T-helper 1 cell treated with Interleukin-12 subunit alpha and Interleukin-12 subunit beta and Interleukin-4 antibody, amounts not matched to agents 30 μg/mL and 1 μg/mL, for 36 hours (primary cell): ENCODE data around the gene UNC5B.

ENCODE experiments used
- H3K27ac Mint-ChIP-seq: one replicate; pipeline ENCODE4 v1.8.0; 2021; ENCODE audit warnings: mild to moderate bottlenecking, mixed read lengths
- H3K27me3 Mint-ChIP-seq: one replicate; pipeline ENCODE4 v1.8.0; 2021; ENCODE audit warnings: low read depth, mixed read lengths
- H3K36me3 Mint-ChIP-seq: one replicate; pipeline ENCODE4 v1.8.0; 2021; ENCODE audit warnings: low read depth, mixed read lengths
- H3K4me1 Mint-ChIP-seq: one replicate; pipeline ENCODE4 v1.8.0; 2021; ENCODE audit warnings: low read depth, mixed read lengths
- H3K4me3 Mint-ChIP-seq: one replicate; pipeline ENCODE4 v1.8.0; 2021; ENCODE audit warnings: mild to moderate bottlenecking, moderate library complexity, mixed read lengths
- H3K9me3 Mint-ChIP-seq: one replicate; pipeline ENCODE4 v1.8.0; 2021; ENCODE audit warnings: mixed read lengths

Gene UNC5B

DNA sequence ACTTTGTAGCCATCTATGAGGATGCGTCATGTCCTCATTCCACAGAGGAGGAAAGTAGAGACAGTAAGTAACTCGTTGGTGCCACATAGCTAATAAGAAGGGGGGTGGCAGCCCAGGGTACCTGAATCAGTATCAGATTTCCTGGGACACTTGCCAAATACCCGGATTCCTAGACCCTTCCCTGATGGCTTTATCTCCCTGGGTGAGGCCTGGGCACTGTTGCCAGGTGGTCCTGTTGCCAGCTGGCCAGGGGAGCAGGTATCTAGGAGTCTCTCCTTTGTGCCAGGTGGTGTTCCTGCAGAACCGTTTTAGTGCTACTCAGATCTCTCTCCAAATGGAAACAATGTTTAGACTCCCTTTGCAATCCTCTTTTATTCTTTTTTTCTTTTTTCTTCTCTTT is 119.4 kb downstream of the UNC5B start:
- Mint-ChIP-seq H3K4me1 (no peaks in the 10 kb centered on the region), H3K27me3 (no peaks in the 10 kb centered on the region), H3K9me3 (no peaks in the 10 kb centered on the region), H3K36me3 (no peaks in the 10 kb centered on the region), H3K4me3 (no peak overlapping the region), H3K27ac (no peak overlapping the region)

DNA sequence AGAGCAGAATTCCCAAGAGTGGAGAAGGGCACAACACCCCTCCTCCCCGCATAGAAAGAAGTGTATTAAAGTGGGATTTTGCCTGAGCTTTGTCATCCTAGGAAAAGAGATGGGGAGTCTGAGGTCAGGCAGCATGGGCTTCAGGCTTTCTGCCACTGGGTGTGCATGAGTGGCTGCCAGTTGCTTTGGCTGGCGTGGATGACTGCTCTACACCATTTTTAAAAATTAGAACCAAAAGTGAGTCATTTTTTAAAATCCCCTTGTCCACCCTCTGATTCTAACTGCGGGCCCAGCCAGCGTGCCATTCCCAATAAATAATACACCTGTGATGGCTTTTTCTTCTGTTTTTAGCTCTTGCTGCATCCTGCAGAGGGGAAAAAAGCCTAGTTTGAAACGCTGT is 120.1 kb downstream of the UNC5B start:
- H3K9me3 Mint-ChIP-seq, result no peaks in the 10 kb centered on the region
- H3K36me3 Mint-ChIP-seq, result no peaks in the 10 kb centered on the region
- H3K4me3 Mint-ChIP-seq, result no peak overlapping the region
- H3K4me1 Mint-ChIP-seq, result no peaks in the 10 kb centered on the region
- no peaks in the 10 kb centered on the region for H3K27me3 Mint-ChIP-seq
- H3K27ac Mint-ChIP-seq, result no peak overlapping the region

DNA sequence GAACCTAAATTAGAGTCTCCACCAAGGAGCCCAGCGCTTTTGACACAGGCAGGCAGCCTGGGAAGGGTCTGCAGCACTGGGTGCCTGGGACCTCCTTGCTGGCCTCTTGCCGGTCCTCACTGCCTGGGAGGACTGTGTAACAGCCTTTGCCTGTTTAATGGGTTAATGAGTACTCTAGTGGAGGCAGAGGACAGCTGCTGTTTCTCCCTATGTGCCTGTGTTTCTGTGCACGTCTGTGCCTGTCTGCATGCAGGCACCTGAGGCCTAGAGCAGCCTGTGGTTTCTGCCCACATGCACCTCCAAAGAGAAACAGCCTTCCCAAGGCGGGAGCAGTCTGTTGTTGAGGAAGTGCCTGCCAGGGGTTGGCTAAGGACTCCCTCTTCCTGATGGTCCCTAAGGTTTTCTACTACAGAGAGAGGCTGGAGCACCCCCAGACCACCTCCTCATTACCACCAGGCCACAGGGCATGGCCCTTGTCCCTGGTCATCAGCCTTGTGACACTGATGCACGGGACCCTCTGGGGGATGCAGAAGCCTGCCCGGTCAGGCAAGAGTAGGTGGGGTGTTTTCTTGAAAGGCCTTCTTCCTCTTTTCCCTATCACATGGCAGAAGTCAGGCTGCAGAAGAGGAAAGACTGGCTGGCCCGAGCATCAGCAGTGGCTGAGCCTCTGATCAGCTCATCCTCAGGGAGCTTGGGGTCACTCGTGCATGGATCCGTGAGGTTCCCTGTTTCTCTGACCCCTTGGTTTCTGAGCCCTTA is 120.9 kb downstream of the UNC5B start:
- H3K4me3 Mint-ChIP-seq, result no peak overlapping the region
- no peaks in the 10 kb centered on the region for H3K36me3 Mint-ChIP-seq
- H3K4me1 Mint-ChIP-seq, result no peaks in the 10 kb centered on the region
- H3K9me3 Mint-ChIP-seq, result no peaks in the 10 kb centered on the region
- no peaks in the 10 kb centered on the region for H3K27me3 Mint-ChIP-seq
- no peak overlapping the region for H3K27ac Mint-ChIP-seq

DNA sequence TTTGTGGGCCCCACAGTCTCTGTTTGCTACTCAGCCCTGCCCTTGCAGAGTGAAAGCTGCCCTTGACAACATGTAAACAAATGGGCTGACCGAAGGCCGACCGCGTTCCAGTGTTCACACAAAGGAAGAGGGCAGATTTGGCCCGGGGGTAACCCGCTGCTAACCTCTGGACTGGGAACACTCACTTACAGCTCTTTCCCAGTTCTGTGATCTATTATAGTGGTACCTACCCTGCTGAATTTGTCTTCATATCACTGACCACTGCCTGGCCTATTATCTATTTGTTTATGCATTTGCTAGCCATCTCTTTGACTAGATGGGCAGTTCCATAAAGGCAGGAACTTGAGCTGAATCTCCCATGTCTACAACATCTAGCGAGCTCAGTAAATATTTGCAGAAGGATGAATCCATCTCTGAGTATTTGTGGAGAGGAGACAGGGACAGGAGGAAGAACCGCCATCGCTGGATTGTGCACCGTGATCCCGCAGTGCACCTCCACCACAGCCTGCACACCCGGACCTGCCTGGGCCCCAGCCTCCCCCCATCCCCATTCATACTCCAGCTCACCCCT is 121.9 kb downstream of the UNC5B start:
- Mint-ChIP-seq H3K9me3 (no peaks in the 10 kb centered on the region), H3K27ac (no peak overlapping the region), H3K36me3 (no peaks in the 10 kb centered on the region), H3K27me3 (no peaks in the 10 kb centered on the region), H3K4me1 (no peaks in the 10 kb centered on the region), H3K4me3 (no peak overlapping the region)

DNA sequence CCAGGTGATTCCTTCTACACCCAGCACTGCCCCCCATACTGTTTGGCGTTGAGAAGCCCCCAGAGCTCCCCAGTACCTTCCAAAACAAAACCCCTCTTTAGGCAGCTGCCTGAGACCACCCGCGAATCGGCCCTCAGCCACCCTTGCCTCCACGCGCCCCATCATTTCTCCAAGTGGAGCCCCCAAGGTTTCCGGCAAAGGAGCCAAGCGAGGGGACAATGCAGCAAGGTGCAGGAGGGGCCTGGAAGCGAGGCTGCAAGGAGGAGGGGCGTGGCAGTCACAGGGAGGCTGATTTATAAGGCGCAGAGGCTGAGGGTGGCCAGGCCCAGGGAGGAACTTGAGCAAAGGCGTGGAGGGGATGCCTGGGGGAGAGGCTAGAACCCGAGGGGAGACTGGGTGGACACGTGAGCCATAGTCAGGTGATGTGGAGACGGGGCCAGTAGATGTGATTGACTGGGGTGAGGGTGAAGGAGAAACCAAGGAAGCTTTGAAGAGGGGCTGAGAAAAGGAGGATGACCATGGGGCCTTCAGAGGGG is 122.9 kb downstream of the UNC5B start:
- Mint-ChIP-seq H3K36me3 (no peaks in the 10 kb centered on the region), H3K27me3 (no peaks in the 10 kb centered on the region), H3K27ac (no peak overlapping the region)

DNA sequence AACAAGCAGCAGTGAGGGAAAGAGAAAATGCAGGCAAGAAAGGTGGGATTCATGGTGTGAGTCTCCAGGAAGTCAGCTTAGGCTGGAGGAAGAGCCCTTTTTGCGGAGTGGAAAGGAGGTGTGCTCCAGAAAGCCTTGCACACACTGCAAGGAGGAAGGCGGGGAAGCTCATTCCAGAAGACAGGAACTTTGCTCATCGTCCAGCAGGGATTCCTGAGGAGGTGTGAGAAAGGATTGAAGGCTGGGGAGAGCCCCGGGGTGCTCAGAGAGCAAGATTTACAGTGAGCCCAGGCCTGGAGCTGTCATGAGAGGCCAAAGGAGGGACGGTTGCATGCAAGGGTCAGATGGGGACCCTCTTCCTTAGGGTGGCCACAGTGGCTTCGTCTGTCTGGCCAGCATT is 124.3 kb downstream of the UNC5B start:
- Mint-ChIP-seq H3K36me3 (no peaks in the 10 kb centered on the region), H3K27me3 (no peaks in the 10 kb centered on the region), H3K4me3 (no peak overlapping the region), H3K4me1 (no peaks in the 10 kb centered on the region), H3K9me3 (no peaks in the 10 kb centered on the region), H3K27ac (no peak overlapping the region)

More for the DNA sequence above, 122.9 kb downstream of the UNC5B start:
- Mint-ChIP-seq H3K4me1 (no peaks in the 10 kb centered on the region), H3K4me3 (no peak overlapping the region), H3K9me3 (no peaks in the 10 kb centered on the region)

DNA sequence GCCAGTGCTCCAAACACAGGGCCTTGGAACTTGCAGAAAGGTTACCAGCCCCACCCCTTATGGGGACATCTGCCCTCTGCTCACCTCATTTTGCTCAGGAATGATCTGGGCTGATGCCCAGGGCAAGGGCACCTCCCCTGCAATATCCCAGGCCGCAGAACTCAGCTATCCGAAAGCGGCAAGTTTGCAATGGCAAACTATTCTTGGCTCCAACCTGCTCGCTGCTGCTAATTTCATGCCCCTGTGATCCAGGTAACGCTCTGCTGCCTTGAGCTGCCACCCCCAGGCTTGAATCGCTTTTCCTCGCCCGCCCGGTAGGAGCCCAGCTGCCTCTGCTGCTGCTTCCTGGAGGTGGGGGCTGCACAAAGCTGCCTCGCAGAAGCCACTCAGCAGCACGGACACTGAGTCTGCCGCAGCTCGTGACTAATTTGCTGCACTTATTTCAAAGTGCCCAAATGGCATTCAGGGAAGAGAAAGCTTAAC is 124.9 kb downstream of the UNC5B start:
- H3K36me3 Mint-ChIP-seq, result no peaks in the 10 kb centered on the region
- no peaks in the 10 kb centered on the region for H3K4me1 Mint-ChIP-seq
- H3K27me3 Mint-ChIP-seq, result no peaks in the 10 kb centered on the region
- H3K9me3 Mint-ChIP-seq, result no peaks in the 10 kb centered on the region
- no peak overlapping the region for H3K4me3 Mint-ChIP-seq
- H3K27ac Mint-ChIP-seq, result no peak overlapping the region

DNA sequence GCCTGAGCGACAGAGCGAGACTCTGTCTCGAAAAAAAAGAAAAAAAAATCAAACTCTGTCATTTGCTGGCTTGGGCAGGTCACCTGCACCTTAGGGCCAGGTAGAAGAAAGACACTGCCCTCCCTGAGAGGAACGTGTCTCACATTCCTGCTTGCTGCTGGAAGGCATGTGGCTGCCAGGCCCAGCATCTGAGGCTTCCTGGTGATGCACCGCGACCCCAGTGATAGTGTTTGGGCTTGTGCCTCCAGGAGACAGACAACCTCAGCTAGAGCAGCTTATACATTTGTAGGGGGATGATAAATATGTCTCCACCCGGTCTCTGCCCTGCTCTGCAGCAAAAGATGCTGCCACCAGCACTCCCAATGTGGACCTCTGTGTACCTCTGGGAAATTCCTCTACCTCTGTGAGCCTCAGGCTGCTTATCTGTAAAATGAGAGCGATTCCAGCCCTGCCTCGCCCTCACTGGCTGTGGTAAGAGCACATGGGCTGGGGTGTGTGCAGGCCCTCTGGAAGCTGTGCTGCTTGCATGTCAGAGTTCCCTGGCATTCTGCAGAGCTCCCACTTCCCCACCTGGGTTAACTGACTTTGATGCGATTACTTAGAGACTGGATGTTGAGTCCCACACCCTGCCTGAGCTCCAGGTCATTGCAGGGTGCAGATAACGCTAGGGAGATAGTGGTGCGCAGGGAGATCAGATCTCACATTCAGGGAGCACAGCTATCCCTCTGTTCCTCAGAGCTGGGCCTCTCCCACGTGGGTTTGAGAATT is 126.5 kb downstream of the UNC5B start:
- no peaks in the 10 kb centered on the region for H3K9me3 Mint-ChIP-seq
- H3K4me1 Mint-ChIP-seq, result no peaks in the 10 kb centered on the region
- H3K36me3 Mint-ChIP-seq, result no peaks in the 10 kb centered on the region
- no peak overlapping the region for H3K4me3 Mint-ChIP-seq
- H3K27me3 Mint-ChIP-seq, result no peaks in the 10 kb centered on the region
- H3K27ac Mint-ChIP-seq, result no peak overlapping the region

DNA sequence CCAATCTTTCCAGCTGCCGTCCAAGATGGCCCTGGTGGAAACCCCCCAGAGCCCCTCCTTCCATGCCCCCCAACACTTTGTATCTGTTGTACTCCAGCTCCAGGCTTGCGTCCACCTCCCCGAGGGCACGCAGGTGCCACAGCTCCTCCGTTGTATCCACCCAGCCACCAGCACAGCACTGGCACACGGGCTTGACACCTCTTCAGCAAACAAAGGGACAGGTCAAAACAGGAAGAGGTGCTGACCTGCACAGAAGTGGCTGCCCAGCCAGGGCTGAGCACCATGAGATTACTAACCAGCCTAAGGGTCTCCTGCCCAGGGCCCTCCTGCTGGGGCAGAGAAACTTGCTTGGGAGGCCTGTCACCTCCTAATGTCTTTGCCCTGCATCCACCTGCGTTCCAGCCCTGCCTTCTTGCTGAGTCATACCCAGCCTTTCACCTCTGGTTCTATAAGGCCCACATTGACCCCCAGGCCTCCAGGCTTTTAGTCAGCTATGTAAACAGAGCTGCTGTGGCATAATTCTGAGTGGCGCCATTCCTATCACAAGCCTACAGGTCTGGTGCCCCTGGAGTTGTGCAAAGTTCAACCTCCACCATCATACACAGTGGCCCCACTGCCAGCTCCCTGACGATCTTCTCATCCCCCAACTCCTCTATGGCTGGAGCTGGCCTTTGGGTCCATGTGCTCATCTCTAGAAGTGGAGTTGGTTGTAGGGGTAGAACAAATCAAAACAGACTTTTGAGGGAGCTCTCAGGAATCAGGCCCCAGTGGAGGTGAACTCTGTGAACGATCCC is 127.6 kb downstream of the UNC5B start:
- Mint-ChIP-seq H3K4me1 (no peaks in the 10 kb centered on the region), H3K4me3 (no peak overlapping the region), H3K36me3 (no peaks in the 10 kb centered on the region), H3K27ac (no peak overlapping the region), H3K27me3 (no peaks in the 10 kb centered on the region), H3K9me3 (no peaks in the 10 kb centered on the region)

DNA sequence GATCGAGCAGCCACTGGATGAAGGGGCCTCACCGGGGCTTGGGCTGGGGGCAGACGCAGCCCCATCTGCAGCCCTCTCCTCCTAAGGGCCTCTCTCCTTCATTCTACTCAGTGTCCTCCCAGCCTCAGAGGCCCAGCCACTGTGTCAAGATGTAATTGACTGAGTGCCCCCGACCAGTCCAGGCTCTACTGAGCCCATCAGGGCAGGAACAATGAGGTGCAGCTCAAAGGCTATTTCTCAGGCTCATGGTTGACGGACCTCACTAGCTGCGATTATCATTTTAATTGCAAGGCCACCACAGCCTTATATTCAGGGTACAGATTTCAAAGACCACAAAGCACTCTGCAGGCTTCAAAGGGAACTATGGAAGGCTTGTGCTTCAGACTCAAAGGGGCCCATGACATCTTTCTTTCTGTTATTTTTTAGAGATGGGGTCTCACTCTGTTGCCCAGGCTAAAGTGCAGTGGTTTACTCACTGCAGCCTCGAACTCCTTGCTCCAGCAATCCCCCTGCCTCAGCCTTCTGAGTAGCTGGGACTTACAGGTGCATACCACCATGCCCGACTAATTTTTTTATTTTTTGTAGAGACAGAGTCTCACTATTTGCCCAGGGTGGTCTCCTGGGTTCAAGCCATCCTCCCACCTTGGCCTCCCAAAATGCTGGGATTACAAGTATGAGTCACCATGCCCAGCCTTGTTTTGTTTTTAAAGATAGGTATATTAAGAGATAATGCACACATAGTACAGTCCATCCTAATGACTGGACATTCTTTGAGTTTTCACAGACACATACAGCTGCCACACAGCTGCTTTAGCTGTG is 130.4 kb downstream of the UNC5B start:
- no peak overlapping the region for H3K4me3 Mint-ChIP-seq
- no peaks in the 10 kb centered on the region for H3K27me3 Mint-ChIP-seq
- no peaks in the 10 kb centered on the region for H3K36me3 Mint-ChIP-seq
- H3K4me1 Mint-ChIP-seq, result no peaks in the 10 kb centered on the region
- no peaks in the 10 kb centered on the region for H3K9me3 Mint-ChIP-seq
- H3K27ac Mint-ChIP-seq, result no peak overlapping the region

DNA sequence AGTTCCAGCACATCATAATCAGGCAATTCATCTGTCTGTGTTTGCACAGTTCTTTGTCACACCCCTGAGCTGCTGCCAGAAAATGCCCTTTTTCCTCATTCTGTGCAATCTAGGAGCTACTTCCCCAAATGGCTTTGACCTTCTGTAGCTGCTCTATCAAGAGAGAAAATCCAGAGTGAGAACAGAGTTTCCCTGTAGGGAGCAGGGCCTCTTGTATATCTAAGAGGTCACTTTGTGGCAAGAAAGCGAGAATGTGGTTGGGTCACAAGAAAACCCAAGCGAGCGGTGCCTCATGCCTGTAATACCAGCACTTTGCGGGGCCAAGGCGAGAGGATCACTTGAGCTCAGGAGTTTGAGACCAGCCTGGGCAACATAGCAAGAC is 131.0 kb downstream of the UNC5B start:
- H3K4me1 Mint-ChIP-seq, result no peaks in the 10 kb centered on the region
- no peaks in the 10 kb centered on the region for H3K9me3 Mint-ChIP-seq
- no peak overlapping the region for H3K27ac Mint-ChIP-seq
- H3K27me3 Mint-ChIP-seq, result no peaks in the 10 kb centered on the region
- no peaks in the 10 kb centered on the region for H3K36me3 Mint-ChIP-seq
- H3K4me3 Mint-ChIP-seq, result no peak overlapping the region

DNA sequence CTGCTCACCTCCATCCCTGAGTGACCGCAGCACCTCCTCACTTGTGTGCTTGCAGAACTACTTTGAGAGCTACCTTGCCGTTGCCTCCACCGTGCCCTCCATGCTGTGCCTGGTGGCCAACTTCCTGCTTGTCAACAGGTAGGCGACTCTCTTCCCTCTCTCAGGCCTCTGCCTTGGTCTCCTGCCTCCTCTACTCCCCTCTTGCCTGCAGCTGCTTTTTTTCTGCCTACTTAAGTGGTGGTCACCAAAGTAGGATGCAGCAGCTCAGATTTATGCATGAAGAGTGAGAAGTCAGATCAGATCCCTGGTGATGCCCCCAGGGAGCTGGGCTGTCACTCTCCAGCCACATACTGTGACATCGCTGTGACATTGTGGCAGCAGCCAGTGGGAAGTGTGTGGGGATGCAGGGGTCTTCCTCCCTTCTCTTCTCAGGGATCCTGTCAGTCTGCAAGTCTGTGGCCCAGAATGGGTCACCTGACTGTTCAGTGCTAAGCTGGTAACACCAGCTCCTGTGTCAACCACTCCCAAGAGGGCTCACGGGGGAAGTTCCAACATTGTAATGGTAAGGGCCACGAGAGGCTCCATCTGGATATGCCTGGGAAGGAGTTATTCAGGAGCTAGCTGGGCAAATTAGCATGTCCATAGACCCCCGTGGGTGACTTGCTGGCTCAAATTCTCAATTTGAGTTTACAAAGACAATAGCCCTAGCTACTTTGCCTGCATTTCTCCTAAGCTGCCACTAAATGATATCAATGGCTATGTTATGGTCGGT is 132.0 kb downstream of the UNC5B start:
- Mint-ChIP-seq H3K9me3 (no peaks in the 10 kb centered on the region), H3K4me3 (no peak overlapping the region), H3K36me3 (no peaks in the 10 kb centered on the region), H3K4me1 (no peaks in the 10 kb centered on the region), H3K27me3 (no peaks in the 10 kb centered on the region), H3K27ac (no peak overlapping the region)

DNA sequence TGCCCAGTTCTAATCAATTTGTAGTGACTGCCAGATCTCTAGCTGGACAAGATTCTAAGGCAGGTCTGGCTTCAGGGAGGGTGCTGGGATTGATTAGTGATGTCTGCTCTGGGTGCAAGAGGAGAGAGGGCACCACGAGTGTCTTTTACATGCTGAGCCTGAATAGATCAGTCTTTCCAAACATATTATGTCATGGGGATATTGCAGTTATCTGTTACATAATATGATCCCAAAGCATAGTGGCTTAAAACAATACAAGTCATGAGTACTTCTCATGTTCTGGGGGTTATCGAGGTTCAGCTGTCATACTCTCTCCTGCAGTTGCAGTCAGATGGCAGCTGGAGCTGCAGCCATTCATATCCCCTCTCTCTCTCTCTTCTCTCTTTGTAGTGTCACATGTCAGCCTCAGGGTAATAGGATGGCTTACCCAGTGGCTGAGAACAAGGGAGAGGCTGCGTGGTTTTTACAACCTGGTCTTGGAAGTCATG is 132.7 kb downstream of the UNC5B start:
- Mint-ChIP-seq H3K36me3 (no peaks in the 10 kb centered on the region), H3K9me3 (no peaks in the 10 kb centered on the region), H3K4me1 (no peaks in the 10 kb centered on the region), H3K27me3 (no peaks in the 10 kb centered on the region), H3K4me3 (no peak overlapping the region), H3K27ac (no peak overlapping the region)
